ENCODE measurements around the gene PLXNB2.

GRCh38 chr22:50346470-50346869, 39.0 kb upstream of the PLXNB2 start:
- TF ChIP-seq, protein P1, sequence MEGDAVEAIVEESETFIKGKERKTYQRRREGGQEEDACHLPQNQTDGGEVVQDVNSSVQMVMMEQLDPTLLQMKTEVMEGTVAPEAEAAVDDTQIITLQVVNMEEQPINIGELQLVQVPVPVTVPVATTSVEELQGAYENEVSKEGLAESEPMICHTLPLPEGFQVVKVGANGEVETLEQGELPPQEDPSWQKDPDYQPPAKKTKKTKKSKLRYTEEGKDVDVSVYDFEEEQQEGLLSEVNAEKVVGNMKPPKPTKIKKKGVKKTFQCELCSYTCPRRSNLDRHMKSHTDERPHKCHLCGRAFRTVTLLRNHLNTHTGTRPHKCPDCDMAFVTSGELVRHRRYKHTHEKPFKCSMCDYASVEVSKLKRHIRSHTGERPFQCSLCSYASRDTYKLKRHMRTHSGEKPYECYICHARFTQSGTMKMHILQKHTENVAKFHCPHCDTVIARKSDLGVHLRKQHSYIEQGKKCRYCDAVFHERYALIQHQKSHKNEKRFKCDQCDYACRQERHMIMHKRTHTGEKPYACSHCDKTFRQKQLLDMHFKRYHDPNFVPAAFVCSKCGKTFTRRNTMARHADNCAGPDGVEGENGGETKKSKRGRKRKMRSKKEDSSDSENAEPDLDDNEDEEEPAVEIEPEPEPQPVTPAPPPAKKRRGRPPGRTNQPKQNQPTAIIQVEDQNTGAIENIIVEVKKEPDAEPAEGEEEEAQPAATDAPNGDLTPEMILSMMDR (conservative IDR thresholded peaks at IDR 0.05): no peak
- no peak for TF ChIP-seq EZH2 (IDR thresholded peaks at IDR 0.05; ENCODE audit: low read depth)
